Astrocyte (in vitro differentiated cells and primary cell): ENCODE measurements around the gene CHST15.

ENCODE experiments used
- EZH2 ChIP-seq: IDR thresholded peaks from 2 replicates; pipeline ENCODE4 v1.6.1; 2012; ENCODE audit warnings: mild to moderate bottlenecking, low read length, inconsistent platforms; ENCODE audit not compliant: insufficient read depth
- TF ChIP-seq, protein P1 (sequence below): IDR thresholded peaks from 2 replicates; pipeline ENCODE4 v1.5.1; 2011; ENCODE audit warnings: low read depth, mild to moderate bottlenecking, inconsistent platforms, low read length, moderate library complexity; ENCODE audit not compliant: insufficient read depth

DNA sequence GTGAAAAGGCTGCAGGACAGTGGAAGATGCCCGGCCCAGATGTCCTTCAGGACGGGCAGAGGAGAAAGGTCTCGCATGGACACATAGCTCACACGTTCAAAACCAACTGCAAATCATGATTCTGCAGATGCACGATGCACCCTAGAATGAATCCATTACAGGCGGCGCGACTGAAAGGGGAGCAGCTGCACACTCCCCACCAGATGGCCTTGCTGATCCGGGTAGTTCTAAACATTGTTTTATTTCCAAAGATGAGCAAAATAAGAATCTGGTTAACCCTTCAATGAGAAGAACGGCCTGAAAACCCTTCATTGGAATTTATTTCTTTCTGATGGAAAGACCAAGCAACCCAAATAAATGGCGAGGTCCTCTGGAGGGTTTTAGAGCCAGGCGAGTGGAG, 33.8 kb downstream of the CHST15 start:
- TF ChIP-seq, protein P1, sequence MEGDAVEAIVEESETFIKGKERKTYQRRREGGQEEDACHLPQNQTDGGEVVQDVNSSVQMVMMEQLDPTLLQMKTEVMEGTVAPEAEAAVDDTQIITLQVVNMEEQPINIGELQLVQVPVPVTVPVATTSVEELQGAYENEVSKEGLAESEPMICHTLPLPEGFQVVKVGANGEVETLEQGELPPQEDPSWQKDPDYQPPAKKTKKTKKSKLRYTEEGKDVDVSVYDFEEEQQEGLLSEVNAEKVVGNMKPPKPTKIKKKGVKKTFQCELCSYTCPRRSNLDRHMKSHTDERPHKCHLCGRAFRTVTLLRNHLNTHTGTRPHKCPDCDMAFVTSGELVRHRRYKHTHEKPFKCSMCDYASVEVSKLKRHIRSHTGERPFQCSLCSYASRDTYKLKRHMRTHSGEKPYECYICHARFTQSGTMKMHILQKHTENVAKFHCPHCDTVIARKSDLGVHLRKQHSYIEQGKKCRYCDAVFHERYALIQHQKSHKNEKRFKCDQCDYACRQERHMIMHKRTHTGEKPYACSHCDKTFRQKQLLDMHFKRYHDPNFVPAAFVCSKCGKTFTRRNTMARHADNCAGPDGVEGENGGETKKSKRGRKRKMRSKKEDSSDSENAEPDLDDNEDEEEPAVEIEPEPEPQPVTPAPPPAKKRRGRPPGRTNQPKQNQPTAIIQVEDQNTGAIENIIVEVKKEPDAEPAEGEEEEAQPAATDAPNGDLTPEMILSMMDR = no peak
- TF ChIP-seq EZH2 = no peak
